GM21381 (cell line): ENCODE measurements around the gene ERC2.

Source experiments
- ATAC-seq: cut with Tn5 transposase; IDR thresholded peaks from one replicate; pipeline ENCODE4 v1.9.1; 2021; ENCODE audit warnings: mild to moderate bottlenecking, moderate library complexity; ENCODE audit not compliant: unreplicated experiment

Gene ERC2

DNA sequence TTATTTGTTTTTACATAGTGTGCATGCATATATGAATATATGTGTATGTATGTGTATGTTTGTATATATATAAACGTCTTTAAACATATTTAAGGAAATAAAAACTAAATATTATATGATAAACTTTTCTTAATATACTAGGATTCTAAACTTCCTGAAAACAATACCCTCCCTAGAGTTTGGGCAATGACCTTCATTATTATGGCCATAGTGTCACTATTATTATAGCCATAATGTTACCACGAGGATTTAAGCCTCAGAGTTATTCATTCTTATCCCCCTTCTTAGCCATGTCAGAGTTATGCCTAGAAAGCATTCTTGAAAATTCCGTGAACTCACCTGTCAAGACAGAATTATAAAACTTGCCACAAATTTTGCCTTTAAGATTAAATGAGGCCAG, 335.5 kb downstream of the ERC2 start:
- no peak for ATAC-seq

GRCh38 chr3:56131974-56132590, 336.2 kb downstream of the ERC2 start:
- no peak for ATAC-seq

GRCh38 chr3:56130036-56130435, 338.2 kb downstream of the ERC2 start:
- no peak for ATAC-seq

GRCh38 chr3:56126632-56127031, 341.6 kb downstream of the ERC2 start:
- ATAC-seq = no peak

GRCh38 chr3:56125358-56126005, 342.8 kb downstream of the ERC2 start:
- ATAC-seq = no peak

DNA sequence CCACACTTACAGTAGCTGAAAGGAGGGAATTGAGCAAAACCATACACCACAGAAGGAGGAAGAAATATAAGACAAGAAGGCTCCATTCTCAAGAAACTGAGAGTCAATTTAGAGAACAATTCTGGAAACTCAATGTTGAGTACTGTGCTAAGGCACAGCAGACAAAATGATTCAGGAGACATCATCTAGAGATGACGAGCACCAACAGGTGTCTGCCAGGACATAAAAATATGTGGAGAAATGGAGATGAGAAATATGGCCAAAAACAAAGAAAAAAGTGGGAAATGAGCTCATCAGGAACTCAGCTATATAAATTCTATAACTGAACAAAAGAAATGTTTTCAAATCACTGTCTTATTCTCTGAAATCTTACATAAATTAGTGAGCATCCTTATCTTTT, 343.7 kb downstream of the ERC2 start:
- no peak for ATAC-seq

DNA sequence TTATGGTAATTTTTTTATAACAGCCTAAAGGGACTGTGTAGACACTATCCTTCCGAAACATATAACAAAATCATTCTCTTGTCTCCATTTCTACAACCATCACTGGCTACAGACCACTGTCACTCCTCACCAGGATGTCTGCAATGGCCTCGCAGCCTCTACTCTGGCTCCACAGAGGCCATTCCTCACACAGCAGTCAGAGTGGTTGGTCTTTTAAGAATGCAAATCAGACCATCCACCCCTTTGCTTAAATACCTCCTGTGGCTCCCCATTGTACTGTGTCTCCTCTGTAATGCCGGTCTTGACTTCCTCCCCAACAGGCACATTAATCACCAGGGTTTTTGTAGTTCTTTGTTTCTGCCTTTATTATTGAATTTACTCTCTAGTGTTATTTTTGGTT, 344.8 kb downstream of the ERC2 start:
- ATAC-seq = no peak

GRCh38 chr3:56122911-56123310, 345.4 kb downstream of the ERC2 start:
- ATAC-seq = no peak

- ATAC-seq = no peak
Observed at GRCh38 chr3:56121716-56122115, 346.6 kb downstream of the ERC2 start.

GRCh38 chr3:56119575-56120349, 348.5 kb downstream of the ERC2 start:
- no peak for ATAC-seq

- no peak for ATAC-seq
Observed at GRCh38 chr3:56118968-56119367, 349.3 kb downstream of the ERC2 start.

DNA sequence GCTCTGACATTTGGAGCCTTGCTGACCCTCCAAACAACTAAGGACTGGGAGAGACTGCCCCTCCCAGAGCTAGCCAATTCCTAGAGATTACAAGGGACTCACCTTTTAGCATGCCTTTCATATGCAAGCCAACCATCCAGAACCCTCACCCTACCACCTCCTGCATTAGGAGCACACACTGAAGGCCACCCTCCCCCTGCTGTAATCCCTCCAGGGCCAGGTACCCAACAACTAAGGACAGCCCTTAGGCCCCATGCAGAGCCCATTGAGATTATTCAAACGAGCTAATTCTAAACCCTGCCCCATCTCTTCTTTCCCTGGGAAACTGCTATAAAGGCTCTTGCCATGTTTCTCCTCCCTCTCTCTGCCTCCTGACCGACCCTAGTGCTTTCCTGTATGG, 352.6 kb downstream of the ERC2 start:
- ATAC-seq = no peak

DNA sequence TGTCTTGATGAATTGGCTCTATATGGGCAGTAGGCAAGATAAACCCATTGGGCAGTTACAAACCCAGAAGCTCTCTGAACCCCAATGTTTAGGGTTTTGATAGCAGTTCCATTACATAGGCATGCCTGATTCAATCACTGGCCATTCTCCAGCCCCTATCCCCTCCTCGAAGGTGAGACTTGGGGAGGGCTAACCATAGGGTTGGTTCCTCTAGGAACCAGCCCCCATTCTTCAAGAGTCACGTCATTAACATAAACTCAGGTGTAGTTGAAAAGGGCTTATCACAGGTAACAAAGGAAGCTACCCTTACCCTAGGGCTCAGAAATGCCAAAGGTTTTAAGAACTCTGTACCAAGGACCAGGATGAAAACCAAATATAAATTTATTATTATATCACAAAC, 353.1 kb downstream of the ERC2 start:
- no peak for ATAC-seq

DNA sequence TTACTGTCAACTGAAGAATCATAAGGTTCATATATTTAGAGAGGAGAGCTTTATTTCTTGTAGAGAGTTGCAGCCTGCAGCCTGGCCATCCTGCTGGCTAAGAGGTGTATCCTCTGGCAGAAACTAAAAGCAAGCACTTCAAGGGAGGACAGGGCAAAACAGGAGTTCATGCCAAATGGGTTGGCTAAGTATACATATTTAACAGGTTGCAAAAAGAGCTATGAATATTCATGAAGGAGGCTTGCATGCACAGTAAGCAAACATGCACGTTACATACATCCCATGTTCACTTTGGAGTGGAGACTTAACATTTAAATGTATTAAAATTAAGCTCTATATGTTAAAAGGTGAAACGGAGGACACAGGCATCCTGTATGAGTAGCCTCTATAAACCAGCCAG, 354.4 kb downstream of the ERC2 start:
- no peak for ATAC-seq

- ATAC-seq = no peak
Observed at GRCh38 chr3:56113231-56113630, 355.0 kb downstream of the ERC2 start.

DNA sequence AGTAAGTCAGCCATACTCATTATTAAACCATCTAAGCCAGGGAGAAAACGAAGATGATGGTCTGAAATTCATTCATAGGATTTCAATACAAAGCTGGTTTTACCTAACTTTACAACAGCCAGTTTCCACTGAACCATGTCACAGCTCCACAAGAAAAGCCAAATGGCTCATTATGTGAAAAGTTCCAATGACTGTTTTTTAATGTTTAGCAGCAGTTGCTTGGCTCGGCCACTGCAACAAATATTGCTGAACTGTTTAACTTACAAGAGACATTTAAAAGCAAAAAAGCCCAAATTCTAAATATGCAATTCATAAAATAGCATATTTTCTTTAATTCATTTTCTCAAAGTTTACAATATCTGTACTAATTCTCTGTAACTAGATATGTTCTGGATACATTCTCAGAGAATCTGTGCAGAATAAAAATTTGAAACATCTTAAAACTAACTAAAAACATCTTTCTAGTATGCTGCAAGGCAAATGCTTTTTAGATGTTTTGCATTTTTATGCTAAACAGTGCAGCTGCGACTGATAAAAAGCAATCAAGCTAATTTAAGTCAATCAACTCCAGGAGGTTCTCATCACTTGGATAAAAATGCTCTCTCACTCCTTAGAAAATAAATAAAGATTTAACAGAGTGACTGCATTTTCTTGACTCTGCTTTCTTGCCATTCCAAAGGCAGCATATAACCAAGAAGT, 356.5 kb downstream of the ERC2 start:
- ATAC-seq = no peak

DNA sequence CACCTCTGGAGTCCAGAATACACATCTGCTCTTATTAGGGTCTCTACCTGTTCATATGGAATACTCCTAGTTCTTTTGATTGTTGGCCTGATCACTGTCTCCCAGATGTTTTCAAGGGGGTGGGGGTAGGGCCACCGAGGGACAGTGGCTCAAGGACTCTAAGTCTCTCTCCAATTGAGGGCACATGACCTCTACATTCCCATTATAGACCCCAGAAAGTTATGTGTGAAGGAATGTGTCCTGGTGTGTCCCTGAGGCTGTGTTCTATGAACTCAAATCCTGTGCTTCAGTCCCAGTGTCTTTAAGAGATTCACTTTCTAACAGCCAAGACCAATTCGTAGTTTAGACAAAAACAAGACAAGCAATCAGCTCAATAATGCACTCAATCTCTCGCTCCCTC, 357.4 kb downstream of the ERC2 start:
- ATAC-seq = no peak

GRCh38 chr3:56107157-56107556, 361.1 kb downstream of the ERC2 start:
- ATAC-seq = no peak

DNA sequence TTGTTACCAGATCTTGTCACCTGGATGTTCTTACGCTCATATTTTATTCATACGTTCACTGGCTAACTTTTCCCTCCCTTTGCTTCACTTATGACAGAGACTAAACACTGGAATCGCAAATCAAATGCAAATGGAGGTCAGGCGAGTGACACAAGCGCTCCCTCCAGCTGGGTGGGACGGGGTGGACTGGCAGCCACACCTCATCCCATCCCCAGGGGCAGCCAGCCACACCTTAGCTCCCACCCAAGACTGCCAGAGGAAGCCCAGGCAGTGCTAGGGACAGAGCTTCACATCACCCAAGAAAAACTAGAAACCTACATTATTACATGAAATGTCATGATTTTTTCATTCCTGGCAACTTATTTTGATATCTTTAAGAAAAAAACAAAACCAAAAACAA, 366.2 kb downstream of the ERC2 start:
- no peak for ATAC-seq

DNA sequence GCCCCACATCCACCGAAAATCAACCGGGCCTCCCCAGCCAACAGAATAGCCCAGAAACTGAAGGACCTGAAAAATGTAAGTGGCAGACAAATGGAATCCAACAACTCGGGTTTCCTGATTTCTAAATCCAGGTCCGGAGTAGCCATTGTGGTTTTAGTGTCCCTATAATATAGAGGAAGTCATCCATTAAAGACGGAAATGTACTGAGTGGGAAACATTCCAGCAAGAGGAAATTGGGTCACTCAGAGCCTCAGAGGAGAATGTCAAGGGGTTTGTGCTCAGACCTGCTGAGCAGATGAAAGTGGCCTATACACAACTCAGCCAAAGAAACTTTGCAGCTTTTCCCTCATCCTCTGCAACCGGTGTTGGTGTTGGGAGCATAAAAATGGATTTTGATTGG, 366.7 kb downstream of the ERC2 start:
- ATAC-seq = no peak

DNA sequence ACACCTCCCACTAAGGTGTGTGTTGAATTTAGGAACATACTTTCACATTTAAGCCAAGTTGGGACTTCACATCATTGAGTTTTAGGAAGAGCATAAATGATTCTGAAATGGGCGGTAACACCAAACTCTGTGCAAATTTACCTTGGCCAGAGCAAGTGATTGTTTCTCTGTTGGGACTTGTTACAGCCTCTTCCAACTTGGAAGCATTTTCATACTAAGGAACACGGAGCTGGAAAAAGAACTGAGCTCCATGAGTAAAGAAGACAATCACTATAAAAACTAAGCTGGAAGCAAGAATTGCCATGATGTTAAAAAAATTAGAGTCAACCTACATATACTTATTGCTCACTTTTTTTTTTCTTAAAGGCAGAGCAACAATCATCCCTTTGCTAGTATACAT, 371.3 kb downstream of the ERC2 start:
- no peak for ATAC-seq

DNA sequence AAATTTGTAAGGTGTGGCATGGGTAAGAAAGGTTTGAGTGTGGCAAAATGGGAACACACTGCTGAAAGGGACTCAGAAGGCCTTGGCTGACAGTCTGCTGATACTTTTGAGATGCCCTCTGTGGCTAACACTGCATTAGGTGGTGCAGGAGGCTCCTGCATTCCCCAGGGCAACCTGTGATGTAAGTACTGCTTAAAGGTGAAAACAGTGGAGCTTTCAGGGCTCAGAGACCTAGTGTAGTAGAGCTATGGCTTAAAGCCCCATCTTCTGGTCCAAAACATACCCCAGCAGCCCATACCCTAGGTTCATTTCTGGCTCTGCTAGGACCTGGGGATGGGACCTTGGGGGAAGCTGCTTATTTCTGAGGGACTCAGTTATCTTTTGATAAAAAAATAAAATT, 374.1 kb downstream of the ERC2 start:
- no peak for ATAC-seq
